ENCODE data around the gene ZMIZ2. TPM values are rescaled to one million over a fixed set of nuclear protein-coding genes. Genes with fewer than 3 reads are reported as not detected.

The ZMIZ2 gene
- total RNA-seq, 1 experiment from 2014 or later = 91.3 TPM

GRCh38 chr7:44733708-44734481 lies 14.8 kb upstream of the ZMIZ2 start:
- DNase-seq (ENCODE audit: low read depth, low spot score) (peak; percentile 66), ATAC-seq (peak; percentile 55)
- Histone ChIP-seq H4K20me1 (ENCODE audit: insufficient read depth) (no peaks in the 10 kb centered on the region), H3K4me3 (replicated peaks in 1 of 2; ENCODE audit: low read depth in 1 of 2, low read length in 2 of 2) (0 out of 4 replicates have a peak overlapping the region, but pooled peaks of 1 of the 2 experiments have one; percentile 11), H3K79me2 (ENCODE audit: insufficient read depth, low read length) (no peaks in the 10 kb centered on the region), H3K9me3 (ENCODE audit: control insufficient read depth in 1 of 2, insufficient read depth in 1 of 2, low read depth in 1 of 2, low read length in 2 of 2) (no peaks in the 10 kb centered on the region), H3K4me2 (ENCODE audit: low read length) (peak overlapping the region; percentile 80), H3K27me3 (ENCODE audit: insufficient read depth, low read length) (no peaks in the 10 kb centered on the region), H3K36me3 (ENCODE audit: control insufficient read depth in 1 of 2, insufficient read depth in 2 of 2, low read length in 2 of 2) (no peaks in the 10 kb centered on the region), H3K27ac (ENCODE audit: low read depth, low read length) (peak overlapping the region; percentile 93), H3K4me1 (ENCODE audit: control insufficient read depth in 1 of 2, insufficient read depth in 2 of 2, low read length in 2 of 2) (peaks cover 22 to 64% of the 10 kb centered on the region in 2 experiments), H3K9ac (ENCODE audit: low read length) (peak overlapping the region; percentile 54), H2AFZ (ENCODE audit: low read depth, low read length, poor library complexity, severe bottlenecking) (no peak overlapping the region), H3K9me2 (ENCODE audit: insufficient read depth) (no peaks in the 10 kb centered on the region)
- intact Hi-C loops (cut with micrococcal nuclease) = loop anchor here (5.0 kb wide), 1 partner anchor 97 kb away; no protein-coding TSS in a partner anchor
- POLR2A ChIA-PET = interaction anchor here (0.6 to 2.0 kb wide), 4 partner anchors 14 to 222 kb away, joined by 3 to 9 read pairs (median 7); partner anchors contain the start of gene OGDH
- CTCF ChIA-PET = interaction anchor here (0.7 kb wide), 1 partner anchor 661 kb away, joined by 3 read pairs; no protein-coding TSS in a partner anchor
- TF ChIP-seq JUND (IDR thresholded peaks at IDR 0.05) (peak; percentile 75), SP1 (IDR thresholded peaks at IDR 0.05; ENCODE audit: low read depth) (peak; percentile 67), ZBTB33 (IDR thresholded peaks at IDR 0.05; ENCODE audit: extremely low read depth, insufficient replicate concordance, low read length) (no peak), FOSL1 (IDR thresholded peaks at IDR 0.05; ENCODE audit: low read depth) (peak; percentile 78)
- no TSS peak for BruUV-seq (replicated peaks)
- RAD21 ChIA-PET (ENCODE audit: low non-redundant PET in 1 of 2, low total read pairs in 2 of 2, uncharacterized antibody in 2 of 2, unreplicated experiment in 2 of 2) = interaction anchor here in 1 of 2 experiments (0.7 kb wide), 1 partner anchor 23 kb away, joined by 3 read pairs; no protein-coding TSS in a partner anchor

Measured in HCT116 (cell line).